A549 (cell line): ENCODE results near the gene ZNF407. TPM values are rescaled to one million over a fixed set of nuclear protein-coding genes. Genes with fewer than 3 reads are reported as not detected.
A peak's percentile ranks its signal among the peaks of the same experiment; 100 is the strongest.

Experiments used
- ATAC-seq, 2 experiments: fragments of 200-7000 bp in 1 of 2; fragments of >200 bp in 1 of 2; cut with Nextera tagmentation in 1 of 2; cut with Tn5 transposase in 1 of 2; 3 replicates each; pipeline versions ENCODE4 v1.8.0 to v1.9.1; 2018 to 2020; ENCODE audit warnings: mild to moderate bottlenecking in 1 of 2, moderate library complexity in 1 of 2
- CTCF ChIA-PET: fragments of 300-600 bp; sonication (Branson Sonifier 250); formaldehyde crosslinking; extraction: SDS; loops from one replicate; lab custom pipeline; 2021; ENCODE audit warnings: antibody characterized with exemption, inconsistent platforms; lab: Yijun Ruan, JAX
- POLR2A ChIA-PET: fragments of 350-600 bp; formaldehyde crosslinking; extraction: SDS; loops from one replicate; lab custom pipeline; 2021; ENCODE audit warnings: antibody characterized with exemption, inconsistent platforms; lab: Yijun Ruan, JAX
- DNase-seq, 2 experiments: peaks; one replicate each; pipeline versions ENCODE4 v3.0.0 to v3.0.0-alpha.2; 2011 to 2016; ENCODE audit warnings: low read depth in 1 of 2, low spot score in 1 of 2
- FAIRE-seq: peaks from 2 replicates; lab custom pipeline; 2011; peaks lifted over from hg19 to GRCh38; lab: Jason Lieb, UNC
- H3K27ac ChIP-seq, 2 experiments: fragments of >200 bp; sonication (Bioruptor Twin); formaldehyde crosslinking; 3 replicates each; pipeline ENCODE4 v1.5.1; 2016 to 2017
- H3K4me1 ChIP-seq: fragments of >200 bp; sonication (Bioruptor Twin); formaldehyde crosslinking; 3 replicates; pipeline ENCODE4 v1.6.1; 2016
- H3K4me2 ChIP-seq: fragments of >200 bp; sonication (Bioruptor Twin); formaldehyde crosslinking; 3 replicates; pipeline ENCODE4 v1.6.1; 2016
- H3K4me3 ChIP-seq: fragments of >200 bp; sonication (Bioruptor Twin); formaldehyde crosslinking; 3 replicates; pipeline ENCODE4 v1.5.1; 2016
- H3K9me3 ChIP-seq: fragments of >200 bp; sonication (Bioruptor Twin); formaldehyde crosslinking; 3 replicates; pipeline ENCODE4 v1.6.1; 2016
- BHLHE40 ChIP-seq: IDR thresholded peaks from 2 replicates; pipeline ENCODE4 v1.6.1; 2012; ENCODE audit warnings: low read depth, low read length, inconsistent platforms
- CEBPB ChIP-seq, 2 experiments: fragments of >200 bp in 1 of 2; sonication (Bioruptor Twin) in 1 of 2; formaldehyde crosslinking in 1 of 2; IDR thresholded peaks; 2 replicates each; pipeline ENCODE4 v1.6.1; 2012 to 2016
- CHD2 ChIP-seq: fragments of 150-350 bp; IDR thresholded peaks from 2 replicates; pipeline ENCODE4 v1.6.1; 2014; ENCODE audit warnings: low read length; ENCODE audit not compliant: partially characterized antibody
- CHD4 ChIP-seq: fragments of 200-600 bp; sonication (generic); IDR thresholded peaks from 2 replicates; pipeline ENCODE4 v1.6.1; 2016; ENCODE audit warnings: antibody characterized with exemption, mild to moderate bottlenecking, borderline replicate concordance
- CTCF ChIP-seq: fragments of >200 bp; sonication (Bioruptor Twin); formaldehyde crosslinking; IDR thresholded peaks from 3 replicates; pipeline ENCODE4 v1.5.1; 2016
- HDAC2 ChIP-seq: fragments of 200-600 bp; sonication (generic); IDR thresholded peaks from 2 replicates; pipeline ENCODE4 v1.6.1; 2016
- HES2 ChIP-seq: fragments of >200 bp; sonication (Bioruptor Twin); formaldehyde crosslinking; IDR thresholded peaks from 2 replicates; pipeline ENCODE4 v1.6.1; 2016
- HOXB13 ChIP-seq: fragments of 250-450 bp; sonication (Bioruptor Pico); IDR thresholded peaks from 2 replicates; pipeline ENCODE4 v1.5.0; 2020; ENCODE audit warnings: low read depth, mild to moderate bottlenecking, moderate library complexity
- KDM1A ChIP-seq: fragments of 200-600 bp; sonication (generic); IDR thresholded peaks from 2 replicates; pipeline ENCODE4 v1.6.1; 2016; ENCODE audit warnings: low read depth, mild to moderate bottlenecking
- KDM5A ChIP-seq: fragments of 200-600 bp; sonication (generic); IDR thresholded peaks from 2 replicates; pipeline ENCODE4 v1.6.1; 2016; ENCODE audit warnings: antibody characterized with exemption, mild to moderate bottlenecking
- MAFK ChIP-seq: fragments of 450-650 bp; IDR thresholded peaks from 2 replicates; pipeline ENCODE4 v1.6.1; 2014; ENCODE audit not compliant: partially characterized antibody
- MAX ChIP-seq: IDR thresholded peaks from 2 replicates; pipeline ENCODE4 v1.6.1; 2012
- MAZ ChIP-seq: fragments of 150-350 bp; IDR thresholded peaks from 2 replicates; pipeline ENCODE4 v1.6.1; 2014; ENCODE audit warnings: antibody characterized with exemption, low read depth, low read length, borderline replicate concordance
- NPAS2 ChIP-seq: fragments of 250-450 bp; sonication (Bioruptor Pico); IDR thresholded peaks from 2 replicates; pipeline ENCODE4 v1.8.0; 2022; ENCODE audit warnings: mild to moderate bottlenecking, moderate library complexity, borderline replicate concordance
- PBX3 ChIP-seq: IDR thresholded peaks from 2 replicates; pipeline ENCODE4 v1.6.1; 2012
- POLR2AphosphoS2 ChIP-seq: conservative IDR thresholded peaks from 2 replicates; pipeline ENCODE4 v1.6.1; 2012; ENCODE audit warnings: low read length, improper control_type of control experiment, inconsistent platforms
- RAD21 ChIP-seq, 2 experiments: fragments of >200 bp in 1 of 2; sonication (Bioruptor Twin) in 1 of 2; formaldehyde crosslinking in 1 of 2; IDR thresholded peaks in 1 of 2; conservative IDR thresholded peaks in 1 of 2; 2 replicates in 1 of 2; 3 replicates in 1 of 2; pipeline ENCODE4 v1.6.1; 2012 to 2018; ENCODE audit warnings: inconsistent platforms in 1 of 2
- RARB ChIP-seq: fragments of 250-450 bp; sonication (Bioruptor Pico); IDR thresholded peaks from 2 replicates; pipeline ENCODE4 v1.8.0; 2021; ENCODE audit warnings: mild to moderate bottlenecking, moderate library complexity
- RFX5 ChIP-seq: fragments of 450-650 bp; IDR thresholded peaks from 2 replicates; pipeline ENCODE4 v1.7.1; 2014; ENCODE audit warnings: antibody characterized with exemption, mild to moderate bottlenecking, moderate library complexity
- TFCP2L1 ChIP-seq: fragments of 250-450 bp; sonication (Bioruptor Pico); IDR thresholded peaks from 2 replicates; pipeline ENCODE4 v1.5.0; 2021; ENCODE audit warnings: mild to moderate bottlenecking
- ZC3H11A ChIP-seq: fragments of 450-650 bp; IDR thresholded peaks from 2 replicates; pipeline ENCODE4 v1.6.1; 2014; ENCODE audit warnings: antibody characterized with exemption, mild to moderate bottlenecking
- ZFP36 ChIP-seq: fragments of 450-650 bp; IDR thresholded peaks from 2 replicates; pipeline ENCODE4 v1.6.1; 2014; ENCODE audit warnings: borderline replicate concordance; ENCODE audit not compliant: partially characterized antibody
- ZNF302 ChIP-seq: fragments of 250-450 bp; sonication (Bioruptor Pico); IDR thresholded peaks from 2 replicates; pipeline ENCODE4 v1.9.0; 2021; ENCODE audit warnings: inconsistent platforms, mild to moderate bottlenecking, moderate library complexity
- ZSCAN20 ChIP-seq: fragments of 250-450 bp; sonication (Bioruptor Pico); IDR thresholded peaks from 2 replicates; pipeline ENCODE4 v1.8.0; 2022; ENCODE audit warnings: mild to moderate bottlenecking, moderate library complexity
- WGBS: methylation state at CpG from one replicate; pipeline ENCODE4 v1.1.6; 2017; ENCODE audit errors: missing lambda C conversion rate; 5-methylcytosine and 5-hydroxymethylcytosine counted together
- polyA plus RNA-seq, 4 experiments: library from polyadenylated mRNA; depleted of rRNA in 3 of 4; stranded (reverse); fragments of >200 nt; fragmentation: RNase III in 1 of 4; extraction: RNeasy Plus Mini Kit Qiagen cat#74134 plus additional on column Dnase treatment in 1 of 4; gene quantifications; 2 replicates in 3 of 4; 3 replicates in 1 of 4; pipeline ENCODE4 v1.2.3, GENCODE V29; 2011 to 2017

ZNF407 gene
- polyA plus RNA-seq, 2 of the 4 experiments (the other 2 are of a cell fraction) = 2.5 to 3.0 TPM

- TF ChIP-seq CTCF = no peak
Observed at GRCh38 chr18:74604774-74605173, 7.1 kb downstream of the ZNF407 start (continued).

- Histone ChIP-seq H3K9me3 (no peaks in the 10 kb centered on the region), H3K27ac (no peak overlapping the region), H3K4me1 (no peaks in the 10 kb centered on the region), H3K4me3 (no peak overlapping the region), H3K4me2 (no peak overlapping the region)
- ChIA-PET POLR2A (no interaction called here), CTCF (no interaction called here)
- TF ChIP-seq RFX5 (no peak), POLR2AphosphoS2 (no peak), KDM1A (no peak), CTCF (no peak), CEBPB (IDR thresholded peaks at IDR 0.05) (no peak), ZSCAN20 (CRISPR knock-in tag) (no peak)
- no peak for DNase-seq
- no peak for FAIRE-seq
- no peak for ATAC-seq
- WGBS = 89% methylated on average over 2 of the region's 2 CpGs
Observed at GRCh38 chr18:74608681-74609080, 11.0 kb downstream of the ZNF407 start.

GRCh38 chr18:74609535-74609934 lies 11.9 kb downstream of the ZNF407 start:
- Histone ChIP-seq H3K4me3 (no peak overlapping the region), H3K9me3 (no peaks in the 10 kb centered on the region; the same call in 2 of the 3 replicates), H3K4me2 (no peak overlapping the region), H3K4me1 (no peaks in the 10 kb centered on the region), H3K27ac (no peak overlapping the region)
- ATAC-seq = no peak
- ChIA-PET CTCF (no interaction called here), POLR2A (no interaction called here)
- FAIRE-seq = peak; percentile 39
- WGBS = 71% methylated on average over 3 of the region's 3 CpGs
- TF ChIP-seq MAFK (no peak), RAD21 (conservative IDR thresholded peaks at IDR 0.05 in 1 of 2, IDR thresholded peaks at IDR 0.05 in 1 of 2) (no peak), HDAC2 (no peak), TFCP2L1 (no peak), MAZ (no peak)
- no peak for DNase-seq

GRCh38 chr18:74610051-74610615 lies 12.5 kb downstream of the ZNF407 start:
- ChIA-PET CTCF (no interaction called here), POLR2A (no interaction called here)
- FAIRE-seq (no peak), ATAC-seq (no peak), DNase-seq (no peak)
- Histone ChIP-seq H3K4me2 (no peak overlapping the region), H3K4me1 (no peaks in the 10 kb centered on the region), H3K9me3 (no peaks in the 10 kb centered on the region; the same call in 2 of the 3 replicates), H3K27ac (no peak overlapping the region), H3K4me3 (no peak overlapping the region)
- WGBS = 92% methylated on average over 7 of the region's 7 CpGs
- no peak for TF ChIP-seq CHD4
- TF ChIP-seq MAX = no peak
- no peak for TF ChIP-seq RARB
- TF ChIP-seq PBX3 = no peak
- no peak for TF ChIP-seq KDM5A
- TF ChIP-seq BHLHE40 = no peak
- TF ChIP-seq TFCP2L1 = no peak
- TF ChIP-seq KDM1A = no peak
- no peak for TF ChIP-seq HOXB13
- no peak for TF ChIP-seq POLR2AphosphoS2
- no peak for TF ChIP-seq ZNF302 (CRISPR knock-in tag)
- no peak for TF ChIP-seq ZFP36
- TF ChIP-seq HES2 = no peak
- TF ChIP-seq CHD2 = no peak
- no peak for TF ChIP-seq ZC3H11A
- TF ChIP-seq NPAS2 (CRISPR knock-in tag) = no peak
